Mononuclear cell (primary cell): ENCODE data around the gene OR10G2. TPM values are rescaled to one million over a fixed set of nuclear protein-coding genes. Genes with fewer than 3 reads are reported as not detected.

Source experiments
- H3K27me3 ChIP-seq: 2 replicates; pipeline ENCODE4 v1.6.0; 2011; ENCODE audit warnings: low read length, control low read depth; ENCODE audit not compliant: insufficient read depth
- H3K4me1 ChIP-seq: 2 replicates; pipeline ENCODE4 v1.5.1; 2011; ENCODE audit warnings: mild to moderate bottlenecking, low read length, control low read depth; ENCODE audit not compliant: insufficient read depth
- H3K4me3 ChIP-seq: 2 replicates; pipeline ENCODE4 v1.5.1; 2011; ENCODE audit warnings: mild to moderate bottlenecking, low read length, moderate library complexity
- H3K9me3 ChIP-seq: 2 replicates; pipeline ENCODE4 v1.5.1; 2011; ENCODE audit warnings: low read depth, mild to moderate bottlenecking, control low read depth, low read length
- total RNA-seq: library from RNA; depleted of rRNA; stranded (reverse); fragments of >200 nt; gene quantifications from one replicate; pipeline ENCODE4 v1.2.3, GENCODE V29; 2012

Gene OR10G2, protein sequence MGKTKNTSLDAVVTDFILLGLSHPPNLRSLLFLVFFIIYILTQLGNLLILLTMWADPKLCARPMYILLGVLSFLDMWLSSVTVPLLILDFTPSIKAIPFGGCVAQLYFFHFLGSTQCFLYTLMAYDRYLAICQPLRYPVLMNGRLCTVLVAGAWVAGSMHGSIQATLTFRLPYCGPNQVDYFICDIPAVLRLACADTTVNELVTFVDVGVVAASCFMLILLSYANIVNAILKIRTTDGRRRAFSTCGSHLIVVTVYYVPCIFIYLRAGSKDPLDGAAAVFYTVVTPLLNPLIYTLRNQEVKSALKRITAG
- total RNA-seq: not detected

DNA sequence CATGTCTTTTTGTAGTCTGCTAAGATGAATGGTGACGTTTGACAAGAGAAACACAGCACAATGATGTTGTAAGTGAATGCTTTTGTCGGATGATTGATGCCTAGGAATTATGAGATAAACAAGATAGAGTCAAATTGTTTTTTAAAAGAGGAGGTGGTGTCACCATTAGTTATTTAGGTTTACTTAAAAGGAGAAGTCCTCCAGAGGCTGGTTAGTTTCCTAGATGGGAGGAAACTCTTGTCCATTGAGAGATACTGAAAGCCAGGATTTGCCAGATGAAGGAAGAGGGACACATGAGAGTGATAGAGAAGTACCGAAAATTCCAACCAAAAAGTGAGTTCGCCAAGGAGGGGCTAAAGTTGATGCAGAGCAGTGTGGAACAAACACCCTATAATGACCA is at the start of gene OR10G2:
OR10G2 (minus strand) TSS at position 101 of the 400 bp plus-strand sequence; CDS start at position 3, 98 bp downstream.
- Histone ChIP-seq H3K4me3 (no peak within 1 kb of the TSS), H3K4me1 (no peaks in the 10 kb centered on the region), H3K27me3 (no peaks in the 10 kb centered on the region), H3K9me3 (no peaks in the 10 kb centered on the region)

DNA sequence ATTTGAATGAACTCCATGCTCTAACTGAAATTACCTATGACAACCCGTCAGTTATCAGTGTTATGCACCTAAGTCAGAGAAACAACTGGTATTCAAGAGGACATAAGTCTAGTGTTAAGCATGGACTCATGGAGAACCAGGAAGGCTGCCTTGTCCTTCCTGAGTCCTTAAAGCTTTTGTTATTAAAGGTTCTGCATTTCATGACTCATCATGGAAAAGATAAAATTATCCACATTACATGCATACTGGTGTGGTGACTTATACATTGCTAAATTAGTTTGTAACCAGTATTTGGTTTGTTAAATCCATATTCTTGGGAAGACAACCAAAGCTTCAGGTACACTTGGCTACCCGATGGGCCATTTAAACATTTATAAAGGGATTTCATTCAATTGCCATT is 45.3 kb upstream of the OR10G2 start:
- Histone ChIP-seq H3K4me3 (no peak overlapping the region), H3K27me3 (peaks cover 8% of the 10 kb centered on the region), H3K9me3 (no peaks in the 10 kb centered on the region), H3K4me1 (no peaks in the 10 kb centered on the region)

DNA sequence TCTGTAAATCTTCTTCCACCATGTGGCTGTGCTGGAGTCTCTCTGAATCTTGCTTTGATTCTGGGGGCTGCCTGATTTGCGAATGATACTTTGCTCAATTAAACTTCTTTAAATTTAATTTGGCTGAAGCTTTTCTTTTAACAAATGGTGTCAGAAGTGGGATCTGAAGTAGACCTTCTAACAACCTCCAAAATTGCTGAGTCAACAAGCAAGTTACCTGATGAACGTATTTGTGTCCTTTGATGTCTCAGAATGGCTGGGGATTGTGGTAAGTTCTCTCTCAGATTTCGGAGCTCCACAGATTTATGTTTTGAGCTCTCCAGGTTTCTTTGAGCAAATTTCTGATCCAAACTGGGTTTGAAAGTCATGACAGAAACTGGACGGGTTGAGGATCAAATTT is 40.8 kb upstream of the OR10G2 start:
- Histone ChIP-seq H3K4me1 (no peaks in the 10 kb centered on the region), H3K9me3 (no peaks in the 10 kb centered on the region), H3K4me3 (no peak overlapping the region), H3K27me3 (peaks cover 8% of the 10 kb centered on the region)

DNA sequence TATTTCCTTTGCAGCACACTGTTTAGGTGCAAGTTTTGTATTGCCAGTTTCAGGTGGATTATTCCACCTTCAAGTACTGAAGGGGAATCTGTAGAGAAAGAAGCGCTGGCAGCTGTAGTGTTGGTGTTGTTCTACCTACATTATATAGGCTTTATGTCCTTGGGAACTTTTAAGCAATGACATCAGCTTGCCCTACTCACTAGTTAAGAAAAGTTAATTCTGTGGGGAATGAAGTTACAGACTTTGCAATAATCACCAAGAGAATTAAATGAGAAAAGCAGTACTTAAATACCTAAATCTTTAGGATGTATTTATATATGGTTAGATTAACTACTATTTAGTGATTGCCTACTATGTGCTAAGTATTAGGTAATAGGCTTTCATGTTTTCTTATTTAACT is 39.0 kb upstream of the OR10G2 start, which contains the start of gene OR4E1:
OR4E1 (minus strand) TSS at position 101 of the 400 bp plus-strand sequence. CDS start 2,883 bp downstream, outside the sequence.
- no peaks in the 10 kb centered on the region for H3K27me3 ChIP-seq
- no peak within 1 kb of the TSS for H3K4me3 ChIP-seq
- H3K9me3 ChIP-seq: no peaks in the 10 kb centered on the region
- no peaks in the 10 kb centered on the region for H3K4me1 ChIP-seq

DNA sequence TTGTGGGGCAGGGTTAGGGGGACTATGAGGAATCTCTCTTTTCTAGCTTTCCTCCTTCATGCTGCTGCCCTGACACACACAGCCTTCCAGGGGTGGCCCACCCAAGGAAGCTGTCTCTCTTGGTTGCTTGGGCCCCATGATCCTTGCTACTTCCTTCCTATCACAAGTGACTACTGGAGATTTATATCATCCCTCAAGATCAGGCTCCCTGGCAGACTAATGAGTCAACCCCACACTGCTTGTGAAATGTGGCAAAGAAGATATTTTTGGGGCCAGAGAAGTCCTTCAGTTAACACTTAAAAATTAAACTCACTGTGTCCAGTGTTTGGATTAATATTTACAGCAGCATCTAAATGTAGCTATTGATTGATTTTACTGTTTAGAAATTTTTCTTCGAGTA is 37.4 kb upstream of the OR10G2 start:
- Histone ChIP-seq H3K4me1 (no peaks in the 10 kb centered on the region), H3K4me3 (no peak overlapping the region), H3K9me3 (no peaks in the 10 kb centered on the region), H3K27me3 (no peaks in the 10 kb centered on the region)

DNA sequence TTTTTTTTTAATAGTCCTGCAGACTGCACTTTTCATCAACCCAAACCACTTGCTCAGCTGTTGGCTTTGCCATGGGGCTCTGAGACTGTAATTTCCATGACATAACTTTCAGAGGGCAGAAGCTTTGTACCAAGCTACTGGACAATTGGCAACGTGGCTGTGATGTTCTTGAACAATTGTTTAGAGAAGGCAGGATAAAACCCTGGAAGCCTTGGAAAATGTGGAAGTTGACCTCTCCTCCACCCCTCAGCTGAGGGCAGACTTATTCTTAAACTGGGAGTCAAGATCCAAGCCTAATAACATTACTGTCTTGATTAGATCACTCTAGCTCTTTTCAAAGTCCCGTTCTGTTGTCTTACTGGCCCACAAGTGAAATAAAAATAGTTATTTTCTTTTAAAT is 36.6 kb upstream of the OR10G2 start:
- Histone ChIP-seq H3K4me3 (no peak overlapping the region), H3K9me3 (no peaks in the 10 kb centered on the region), H3K4me1 (no peaks in the 10 kb centered on the region), H3K27me3 (no peaks in the 10 kb centered on the region)

DNA sequence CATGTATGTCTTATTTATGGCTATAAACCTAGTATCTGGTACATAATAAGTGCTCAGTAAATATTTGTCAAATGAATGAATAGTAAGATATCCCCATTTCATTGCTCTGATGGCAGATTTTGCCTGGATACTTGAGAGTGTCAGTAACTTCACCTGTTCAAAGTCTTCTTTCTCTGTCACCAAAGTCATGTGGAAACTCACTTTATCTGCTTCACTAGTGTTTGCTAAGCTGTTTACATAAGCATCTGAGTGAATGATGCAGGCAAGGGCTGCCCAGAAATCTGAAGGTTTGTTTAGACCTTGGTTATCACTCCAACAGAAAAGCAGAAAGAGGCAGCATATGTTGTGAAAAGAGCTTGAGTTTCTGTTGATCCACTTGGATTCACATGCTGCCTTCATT is 34.5 kb upstream of the OR10G2 start:
- no peaks in the 10 kb centered on the region for H3K4me1 ChIP-seq
- no peaks in the 10 kb centered on the region for H3K27me3 ChIP-seq
- no peaks in the 10 kb centered on the region for H3K9me3 ChIP-seq
- H3K4me3 ChIP-seq: no peak overlapping the region

DNA sequence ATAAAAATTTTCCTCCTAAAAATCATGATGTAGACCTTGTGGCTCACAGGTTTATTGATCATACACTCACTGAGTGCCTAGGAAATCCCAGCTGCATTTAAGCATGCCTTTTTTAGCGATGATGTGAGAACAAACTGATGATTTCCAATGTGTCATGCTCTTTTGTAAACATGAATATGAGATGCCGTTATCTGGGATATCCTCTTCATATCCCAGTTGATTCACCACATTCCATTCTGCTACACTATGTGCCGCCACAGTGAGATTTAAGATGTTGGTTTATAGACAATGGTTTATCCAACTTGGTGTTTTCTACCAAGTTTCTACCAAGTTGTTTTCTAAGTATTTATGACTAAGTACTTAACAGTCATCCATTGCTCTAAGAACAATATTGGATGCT is 33.6 kb upstream of the OR10G2 start:
- no peaks in the 10 kb centered on the region for H3K9me3 ChIP-seq
- peaks cover 2% of the 10 kb centered on the region for H3K27me3 ChIP-seq
- no peak overlapping the region for H3K4me3 ChIP-seq
- H3K4me1 ChIP-seq: no peaks in the 10 kb centered on the region

DNA sequence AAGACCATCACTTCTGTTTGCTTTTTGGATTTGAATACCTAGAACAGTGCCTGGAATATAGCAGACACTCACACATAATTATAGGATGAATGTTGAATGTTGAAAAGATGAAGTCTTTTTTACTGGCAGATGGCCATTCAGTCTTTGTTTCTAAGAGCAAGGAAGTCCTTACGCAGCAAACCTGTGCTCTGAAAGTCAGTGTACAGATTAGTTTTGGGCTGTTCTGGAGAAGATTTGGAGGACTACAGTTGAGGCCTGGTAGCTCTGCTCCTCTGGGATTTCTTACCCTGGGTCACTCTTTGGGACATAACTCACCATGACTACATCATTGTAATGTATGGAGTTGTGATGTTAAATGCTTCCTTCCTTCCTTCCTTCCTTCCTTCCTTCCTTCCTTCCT is 22.2 kb upstream of the OR10G2 start:
- Histone ChIP-seq H3K4me1 (no peaks in the 10 kb centered on the region), H3K4me3 (no peak overlapping the region), H3K9me3 (no peaks in the 10 kb centered on the region), H3K27me3 (peaks cover 3% of the 10 kb centered on the region)

DNA sequence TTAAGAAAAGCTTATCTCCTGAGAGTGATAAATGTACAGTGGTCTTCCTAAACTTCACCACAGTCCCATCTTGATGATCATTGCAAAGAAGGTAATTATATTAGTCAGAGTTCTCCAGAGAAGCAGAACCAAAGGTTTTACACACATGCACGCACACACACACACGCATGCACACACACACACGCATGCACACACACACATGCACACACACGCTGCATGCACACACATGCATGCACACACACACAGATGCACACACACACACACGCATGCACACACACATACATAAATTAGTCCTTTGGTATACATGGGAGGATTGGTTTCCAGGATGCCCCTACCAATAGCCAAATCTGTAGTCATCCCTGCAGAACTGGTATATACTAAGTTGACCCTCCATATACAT is 19.5 kb upstream of the OR10G2 start:
- H3K4me1 ChIP-seq: no peaks in the 10 kb centered on the region
- H3K9me3 ChIP-seq: no peaks in the 10 kb centered on the region
- H3K27me3 ChIP-seq: peaks cover 3% of the 10 kb centered on the region
- H3K4me3 ChIP-seq: no peak overlapping the region

DNA sequence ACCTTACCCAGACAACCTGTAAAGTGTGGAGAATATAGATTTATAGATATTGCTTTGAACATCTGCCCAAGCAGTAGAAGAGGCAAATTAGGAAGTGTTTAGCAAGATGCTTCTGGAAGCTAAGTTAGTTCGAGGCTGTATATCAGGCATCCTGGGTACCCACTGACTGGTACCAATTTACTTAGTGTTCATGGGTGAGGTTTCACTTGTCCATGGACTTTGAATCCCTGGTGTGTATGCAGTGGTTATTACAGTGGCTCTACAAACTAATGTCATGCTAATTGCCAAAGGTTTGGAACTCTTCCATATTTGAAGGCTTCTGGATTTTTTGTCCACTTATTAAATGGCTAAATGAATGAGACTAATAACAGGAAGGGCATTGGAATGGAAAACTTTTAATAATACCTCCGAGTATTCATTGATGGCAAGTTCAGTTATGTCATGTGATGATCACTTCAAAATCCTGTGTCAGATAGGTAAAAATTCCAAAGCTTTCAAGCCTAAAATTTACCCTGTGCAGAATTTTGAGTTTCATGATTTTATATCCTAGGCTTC is 18.7 kb upstream of the OR10G2 start, which contains the start of gene OR4E2:
OR4E2 (plus strand) TSS at position 505 of the 555 bp plus-strand sequence. CDS start 11,248 bp downstream, outside the sequence.
- H3K4me3 ChIP-seq: no peak within 1 kb of the TSS
- H3K27me3 ChIP-seq: peaks cover 3% of the 10 kb centered on the region
- H3K9me3 ChIP-seq: no peaks in the 10 kb centered on the region
- no peaks in the 10 kb centered on the region for H3K4me1 ChIP-seq

DNA sequence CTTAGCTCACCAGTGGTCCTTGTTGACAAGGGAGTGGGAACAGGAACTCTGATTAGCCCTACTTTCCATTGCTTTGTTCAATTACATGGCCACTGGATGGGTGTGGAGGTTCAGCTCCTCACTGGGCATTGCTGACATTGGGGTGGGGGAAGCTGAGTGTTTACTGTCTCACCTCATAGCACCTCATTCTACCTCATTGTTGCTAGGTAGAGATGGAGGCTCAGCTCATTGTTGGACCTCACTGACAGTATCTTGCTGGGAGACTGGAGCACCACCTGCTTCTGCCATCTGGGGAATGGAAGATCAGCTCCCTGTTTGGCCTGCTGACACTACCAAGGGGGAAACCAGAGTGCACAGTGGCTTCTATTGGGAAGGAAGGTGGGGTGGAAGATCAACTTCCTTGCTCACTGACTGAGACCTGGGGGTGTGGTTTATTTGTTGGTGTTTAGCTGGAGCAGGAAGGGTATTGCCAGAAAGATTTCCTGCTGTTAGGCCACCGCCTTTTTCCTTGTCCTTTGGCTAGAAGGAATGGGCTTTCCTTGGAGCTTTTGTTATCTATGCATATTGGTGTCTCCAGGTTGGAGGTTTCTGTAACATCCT is 17.6 kb upstream of the OR10G2 start:
- H3K4me1 ChIP-seq: no peaks in the 10 kb centered on the region
- H3K4me3 ChIP-seq: no peak overlapping the region
- H3K9me3 ChIP-seq: no peaks in the 10 kb centered on the region
- peaks cover 3% of the 10 kb centered on the region for H3K27me3 ChIP-seq

DNA sequence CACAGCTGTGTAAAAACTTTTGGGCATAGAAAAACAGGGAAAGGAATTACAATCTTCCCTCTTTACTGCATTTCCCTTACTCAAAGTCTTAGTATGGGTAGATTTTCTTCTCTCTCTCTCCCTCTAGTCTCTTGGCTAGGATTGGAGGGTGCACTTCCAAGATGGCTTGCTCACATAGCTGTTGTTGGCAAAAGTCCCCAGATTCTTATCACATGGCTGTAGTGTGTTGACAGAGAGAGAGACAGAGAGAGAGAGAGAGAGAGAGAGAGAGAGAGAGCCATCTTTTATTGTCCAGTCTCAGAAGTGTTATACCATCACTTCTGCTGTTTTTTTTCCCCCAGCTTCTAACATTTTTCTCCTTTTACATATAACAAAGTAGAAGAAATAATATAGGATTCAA is 12.6 kb upstream of the OR10G2 start:
- Histone ChIP-seq H3K4me3 (no peak overlapping the region), H3K27me3 (peaks cover 3% of the 10 kb centered on the region), H3K4me1 (no peaks in the 10 kb centered on the region), H3K9me3 (no peaks in the 10 kb centered on the region)

DNA sequence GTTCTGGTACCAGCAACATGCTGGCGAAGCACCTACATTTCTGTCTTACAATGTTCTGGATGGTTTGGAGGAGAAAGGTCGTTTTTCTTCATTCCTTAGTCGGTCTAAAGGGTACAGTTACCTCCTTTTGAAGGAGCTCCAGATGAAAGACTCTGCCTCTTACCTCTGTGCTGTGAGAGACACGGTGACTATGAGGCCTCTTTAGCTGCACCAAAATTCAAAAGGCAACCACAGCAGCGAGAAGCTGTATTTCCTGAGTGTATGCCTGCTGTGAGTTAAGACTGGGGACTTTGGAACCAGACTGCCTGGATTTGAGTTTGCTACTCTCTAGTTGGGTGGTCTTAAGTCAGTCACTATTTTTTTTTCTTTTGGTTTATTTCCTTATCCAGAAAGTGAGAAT is 8.7 kb upstream of the OR10G2 start:
- no peaks in the 10 kb centered on the region for H3K27me3 ChIP-seq
- H3K4me3 ChIP-seq: no peak overlapping the region
- H3K9me3 ChIP-seq: no peaks in the 10 kb centered on the region
- no peaks in the 10 kb centered on the region for H3K4me1 ChIP-seq

DNA sequence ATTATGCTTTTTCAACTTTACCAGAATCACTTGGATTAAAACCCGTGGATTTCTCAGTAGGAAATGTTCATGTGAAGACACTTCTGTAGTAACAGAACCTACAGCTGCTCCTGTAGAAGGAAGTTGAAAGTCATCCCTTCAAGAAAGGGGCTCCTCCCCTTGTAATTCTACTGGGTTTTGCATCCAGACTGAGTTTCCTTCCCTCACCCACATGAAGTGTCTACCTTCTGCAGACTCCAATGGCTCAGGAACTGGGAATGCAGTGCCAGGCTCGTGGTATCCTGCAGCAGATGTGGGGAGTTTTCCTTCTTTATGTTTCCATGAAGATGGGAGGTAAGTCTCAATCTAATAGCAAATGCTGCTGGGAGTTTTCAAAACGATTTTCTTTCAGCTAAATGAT is 7.9 kb upstream of the OR10G2 start:
- Histone ChIP-seq H3K9me3 (no peaks in the 10 kb centered on the region), H3K4me1 (no peaks in the 10 kb centered on the region), H3K27me3 (no peaks in the 10 kb centered on the region), H3K4me3 (no peak overlapping the region)
